ENCODE data around the gene ZMAT3. TPM values are rescaled to one million over a fixed set of nuclear protein-coding genes. Genes with fewer than 3 reads are reported as not detected.

The ZMAT3 gene
- polyA plus RNA-seq, 1 of the 3 experiments (the other 2 are of a cell fraction) = 11.9 TPM

GRCh38 chr3:178986456-178986855 is 85.2 kb downstream of the ZMAT3 start:
- Histone ChIP-seq H3K36me3 (replicated peaks in 1 of 2; ENCODE audit: control insufficient read depth in 1 of 2, insufficient read depth in 2 of 2, low read length in 1 of 2) (no peaks in the 10 kb centered on the region), H3K27ac (ENCODE audit: low read depth in 2 of 2, low read length in 1 of 2) (no peak overlapping the region), H4K20me1 (ENCODE audit: insufficient read depth) (no peaks in the 10 kb centered on the region), H3K9me3 (peaks cover 10% of the 10 kb centered on the region; the same call in 1 of the 2 replicates), H3K79me2 (ENCODE audit: insufficient read depth) (no peaks in the 10 kb centered on the region), H3K27me3 (ENCODE audit: insufficient read depth) (no peaks in the 10 kb centered on the region), H3K9ac (no peak overlapping the region), H3K4me1 (ENCODE audit: control insufficient read depth in 1 of 2, insufficient read depth in 2 of 2, low read depth in 1 of 2, low read length in 1 of 2) (no peaks in the 10 kb centered on the region), H2AFZ (ENCODE audit: low read depth) (no peak overlapping the region), H3K4me2 (no peak overlapping the region), H3K9me2 (no peaks in the 10 kb centered on the region), H3F3A (replicated peaks; ENCODE audit: insufficient read depth) (no peaks in the 10 kb centered on the region), H3K4me3 (ENCODE audit: low read depth in 2 of 2, low read length in 1 of 2) (no peak overlapping the region)
- TF ChIP-seq NRF1 (IDR thresholded peaks at IDR 0.05; ENCODE audit: low read depth, low read length) (no peak), FOSL2 (IDR thresholded peaks at IDR 0.05; ENCODE audit: borderline replicate concordance, low read depth) (no peak), GABPA (IDR thresholded peaks at IDR 0.05; ENCODE audit: low read depth) (no peak), RXRA (IDR thresholded peaks at IDR 0.05; ENCODE audit: borderline replicate concordance, low read depth) (no peak), SIN3A (IDR thresholded peaks at IDR 0.05; ENCODE audit: borderline replicate concordance, low read depth, low read length) (no peak)
- ChIA-PET POLR2A (no interaction called here), CTCF (interaction anchor here (1.1 to 1.9 kb wide), 3 partner anchors 12 to 336 kb away, joined by 3 to 4 read pairs (median 3); no protein-coding TSS in a partner anchor)
- DNase-seq = no peak
- WGBS (ENCODE audit: low lambda C conversion rate) = 2% methylated on average over 2 of the region's 2 CpGs

GRCh38 chr3:178982137-178982536 is 89.5 kb downstream of the ZMAT3 start:
- Histone ChIP-seq H3K9ac (no peak overlapping the region), H3F3A (replicated peaks; ENCODE audit: insufficient read depth) (no peaks in the 10 kb centered on the region), H3K9me2 (no peaks in the 10 kb centered on the region), H3K79me2 (ENCODE audit: insufficient read depth) (no peaks in the 10 kb centered on the region), H3K4me1 (ENCODE audit: control insufficient read depth in 1 of 2, insufficient read depth in 2 of 2, low read depth in 1 of 2, low read length in 1 of 2) (no peaks in the 10 kb centered on the region), H3K27ac (ENCODE audit: low read depth in 2 of 2, low read length in 1 of 2) (no peak overlapping the region), H3K4me3 (ENCODE audit: low read depth in 2 of 2, low read length in 1 of 2) (no peak overlapping the region), H3K36me3 (replicated peaks in 1 of 2; ENCODE audit: control insufficient read depth in 1 of 2, insufficient read depth in 2 of 2, low read length in 1 of 2) (no peaks in the 10 kb centered on the region), H3K9me3 (peaks cover under 1% of the 10 kb centered on the region; the same call in 1 of the 2 replicates), H3K27me3 (ENCODE audit: insufficient read depth) (no peaks in the 10 kb centered on the region), H4K20me1 (ENCODE audit: insufficient read depth) (no peaks in the 10 kb centered on the region), H3K4me2 (no peak overlapping the region), H2AFZ (ENCODE audit: low read depth) (no peak overlapping the region)
- 65% methylated on average over 4 of the region's 4 CpGs for WGBS (ENCODE audit: low lambda C conversion rate)
- TF ChIP-seq TCF12 (IDR thresholded peaks at IDR 0.05) (no peak), TAF1 (IDR thresholded peaks at IDR 0.05; ENCODE audit: borderline replicate concordance, low read depth, low read length) (no peak), JUND (IDR thresholded peaks at IDR 0.05) (no peak), FOXJ3 (CRISPR knock-in tag; IDR thresholded peaks at IDR 0.05) (no peak)
- POLR2A ChIA-PET = no interaction called here
- DNase-seq = no peak
- CTCF ChIA-PET = no interaction called here

- TF ChIP-seq MXI1 (IDR thresholded peaks at IDR 0.05; ENCODE audit: low read depth, low read length) = no peak
- Histone ChIP-seq H3K4me2 (no peak overlapping the region), H2AFZ (ENCODE audit: low read depth) (no peak overlapping the region), H3K27ac (ENCODE audit: low read depth in 2 of 2, low read length in 1 of 2) (no peak overlapping the region), H3K79me2 (ENCODE audit: insufficient read depth) (no peaks in the 10 kb centered on the region), H3K9me2 (no peaks in the 10 kb centered on the region), H3K27me3 (ENCODE audit: insufficient read depth) (no peaks in the 10 kb centered on the region), H4K20me1 (ENCODE audit: insufficient read depth) (no peaks in the 10 kb centered on the region), H3K9me3 (no peaks in the 10 kb centered on the region), H3K36me3 (replicated peaks in 1 of 2; ENCODE audit: control insufficient read depth in 1 of 2, insufficient read depth in 2 of 2, low read length in 1 of 2) (no peaks in the 10 kb centered on the region), H3K4me1 (ENCODE audit: control insufficient read depth in 1 of 2, insufficient read depth in 2 of 2, low read depth in 1 of 2, low read length in 1 of 2) (peaks cover 0 to 2% of the 10 kb centered on the region in 2 experiments; a peak in 1 of 4 replicates), H3F3A (replicated peaks; ENCODE audit: insufficient read depth) (no peaks in the 10 kb centered on the region), H3K4me3 (ENCODE audit: low read depth in 2 of 2, low read length in 1 of 2) (no peak overlapping the region), H3K9ac (no peak overlapping the region)
- CTCF ChIA-PET = interaction anchor here (1.2 kb wide), 1 partner anchor 11 kb away, joined by 3 read pairs; no protein-coding TSS in a partner anchor
- WGBS (ENCODE audit: low lambda C conversion rate) = 26% methylated on average over 2 of the region's 2 CpGs
- POLR2A ChIA-PET = no interaction called here
- DNase-seq = no peak
These were observed 96.3 kb downstream of the ZMAT3 start for GRCh38 chr3:178975320-178975719.

Measured in SK-N-SH (cell line).